ENCODE data around the gene AKAP17A.

GRCh38 chrX:1623691-1624090 lies 32.3 kb downstream of the AKAP17A start:
- no peak for TF ChIP-seq CTCF (IDR thresholded peaks at IDR 0.05; ENCODE audit: low read length)
- TF ChIP-seq EZH2 (optimal IDR thresholded peaks at IDR 0.05; ENCODE audit: low read depth, low read length), result no peak
- TF ChIP-seq EZH2phosphoT487 (IDR thresholded peaks at IDR 0.05; ENCODE audit: low read length), result no peak
